ENCODE measurements around the gene PRRG4. TPM values are rescaled to one million over a fixed set of nuclear protein-coding genes. Genes with fewer than 3 reads are reported as not detected.

The PRRG4 gene
- total and polyA plus RNA-seq, 2 of the 13 experiments (the other 11 are each of a cell fraction or from before 2014, with no cell fraction given): 0.24 to 0.95 TPM

DNA sequence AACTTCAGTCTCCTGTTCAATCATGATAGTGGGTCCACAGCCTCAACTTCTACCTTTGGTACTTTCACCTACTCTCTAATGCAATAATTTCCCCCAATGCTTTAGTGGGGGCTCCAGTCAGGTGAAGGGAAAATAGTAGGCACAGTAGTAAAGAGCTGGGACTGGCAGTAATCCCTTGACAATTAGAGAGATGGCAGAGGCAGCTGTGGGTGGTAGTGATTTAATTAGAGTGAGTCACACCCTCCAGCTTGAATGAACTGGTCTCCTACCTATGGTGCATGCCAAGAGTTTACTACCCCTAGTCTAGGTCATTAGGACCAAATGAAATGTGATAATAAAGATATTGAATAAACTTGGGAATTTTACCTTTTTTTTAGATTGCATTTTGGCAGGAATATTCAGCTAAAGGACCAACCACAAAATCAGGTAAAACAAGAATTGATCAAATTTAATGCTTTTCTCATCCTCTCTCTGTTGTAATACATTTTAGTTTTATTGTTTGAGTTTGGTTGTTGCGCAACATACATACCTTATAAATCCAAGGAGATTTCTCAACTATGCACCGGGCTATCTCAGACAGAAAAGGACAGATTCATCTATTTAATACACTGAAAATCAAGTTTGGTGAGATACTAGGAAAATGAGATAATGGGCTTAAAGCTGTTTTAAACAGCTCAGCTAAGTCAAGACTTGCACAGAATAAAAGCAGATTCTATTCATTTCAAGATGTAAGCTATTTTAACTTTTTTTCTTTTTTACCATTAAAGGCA, 9.0 kb downstream of the PRRG4 start:
- H4K20me1 ChIP-seq (ENCODE audit: insufficient read depth, low read length): no peaks in the 10 kb centered on the region
- no peak for DNase-seq (ENCODE audit: low spot score)
- intact Hi-C loops (cut with micrococcal nuclease; ENCODE audit: unreplicated experiment) (no loop called here), in situ Hi-C loops (cut with HindIII; ENCODE audit: extremely low pct_ligation_motif_present, low pct_unique_long_range_greater_than_20kb) (no loop called here)
- no peaks in the 10 kb centered on the region for H3K36me3 ChIP-seq (replicated peaks in 1 of 2; ENCODE audit: control insufficient read depth in 1 of 2, insufficient read depth in 2 of 2, low read length in 2 of 2)
- no peak overlapping the region for H3K4me3 ChIP-seq (replicated peaks in 1 of 3; ENCODE audit: insufficient read depth in 1 of 3, low read depth in 2 of 3, low read length in 3 of 3)
- BruUV-seq (replicated peaks): no TSS peak
- FAIRE-seq: no peak
- no peaks in the 10 kb centered on the region for H3K4me1 ChIP-seq (ENCODE audit: insufficient read depth, low read length)
- no peak overlapping the region for H2AFZ ChIP-seq (ENCODE audit: low read length)
- ChIA-PET CTCF (ENCODE audit: low intra/inter-chr PET ratio, low total read pairs) (no interaction called here), POLR2A (no interaction called here)
- no peak overlapping the region for H3K4me2 ChIP-seq (ENCODE audit: low read depth, low read length)
- H3K9me3 ChIP-seq (ENCODE audit: low read length): no peaks in the 10 kb centered on the region
- no peak overlapping the region for H3K27ac ChIP-seq (ENCODE audit: extremely low read length, insufficient read depth, low read length)
- H3K79me2 ChIP-seq (ENCODE audit: insufficient read depth, low read length): no peaks in the 10 kb centered on the region
- no peaks in the 10 kb centered on the region for H3K27me3 ChIP-seq (ENCODE audit: control insufficient read depth in 1 of 2, insufficient read depth in 2 of 2, low read length in 2 of 2)
- ATAC-seq: no peak
- no peak overlapping the region for H3K9ac ChIP-seq (ENCODE audit: insufficient read depth, low read depth, low read length)
- 84% methylated on average over 2 of the region's 2 CpGs for WGBS (ENCODE audit: low lambda C conversion rate)
- TF ChIP-seq ZNF136 (CRISPR knock-in tag; IDR thresholded peaks at IDR 0.05; ENCODE audit: low read depth) (no peak), ZNF841 (CRISPR knock-in tag; IDR thresholded peaks at IDR 0.05; ENCODE audit: borderline replicate concordance) (no peak), BCLAF1 (IDR thresholded peaks at IDR 0.05) (no peak), CEBPG (CRISPR knock-in tag; IDR thresholded peaks at IDR 0.05) (peak; percentile 64), SETDB1 (CRISPR knock-in tag; IDR thresholded peaks at IDR 0.05; ENCODE audit: borderline replicate concordance) (no peak), NR2F1 (CRISPR knock-in tag; IDR thresholded peaks at IDR 0.05) (no peak), TAF1 (CRISPR knock-in tag; IDR thresholded peaks at IDR 0.05) (no peak), CEBPB (IDR thresholded peaks at IDR 0.05; ENCODE audit: borderline replicate concordance, low read depth, low read length) (peak; percentile 92), FOXO4 (CRISPR knock-in tag; conservative IDR thresholded peaks at IDR 0.05) (no peak), YEATS4 (CRISPR knock-in tag; IDR thresholded peaks at IDR 0.05; ENCODE audit: borderline replicate concordance) (no peak), SRY (CRISPR knock-in tag; IDR thresholded peaks at IDR 0.05) (no peak)
- TF ChIP-seq, protein P1, sequence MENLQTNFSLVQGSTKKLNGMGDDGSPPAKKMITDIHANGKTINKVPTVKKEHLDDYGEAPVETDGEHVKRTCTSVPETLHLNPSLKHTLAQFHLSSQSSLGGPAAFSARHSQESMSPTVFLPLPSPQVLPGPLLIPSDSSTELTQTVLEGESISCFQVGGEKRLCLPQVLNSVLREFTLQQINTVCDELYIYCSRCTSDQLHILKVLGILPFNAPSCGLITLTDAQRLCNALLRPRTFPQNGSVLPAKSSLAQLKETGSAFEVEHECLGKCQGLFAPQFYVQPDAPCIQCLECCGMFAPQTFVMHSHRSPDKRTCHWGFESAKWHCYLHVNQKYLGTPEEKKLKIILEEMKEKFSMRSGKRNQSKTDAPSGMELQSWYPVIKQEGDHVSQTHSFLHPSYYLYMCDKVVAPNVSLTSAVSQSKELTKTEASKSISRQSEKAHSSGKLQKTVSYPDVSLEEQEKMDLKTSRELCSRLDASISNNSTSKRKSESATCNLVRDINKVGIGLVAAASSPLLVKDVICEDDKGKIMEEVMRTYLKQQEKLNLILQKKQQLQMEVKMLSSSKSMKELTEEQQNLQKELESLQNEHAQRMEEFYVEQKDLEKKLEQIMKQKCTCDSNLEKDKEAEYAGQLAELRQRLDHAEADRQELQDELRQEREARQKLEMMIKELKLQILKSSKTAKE (CRISPR knock-in tag; IDR thresholded peaks at IDR 0.05; ENCODE audit: borderline replicate concordance): no peak
- TF ChIP-seq, protein P2, sequence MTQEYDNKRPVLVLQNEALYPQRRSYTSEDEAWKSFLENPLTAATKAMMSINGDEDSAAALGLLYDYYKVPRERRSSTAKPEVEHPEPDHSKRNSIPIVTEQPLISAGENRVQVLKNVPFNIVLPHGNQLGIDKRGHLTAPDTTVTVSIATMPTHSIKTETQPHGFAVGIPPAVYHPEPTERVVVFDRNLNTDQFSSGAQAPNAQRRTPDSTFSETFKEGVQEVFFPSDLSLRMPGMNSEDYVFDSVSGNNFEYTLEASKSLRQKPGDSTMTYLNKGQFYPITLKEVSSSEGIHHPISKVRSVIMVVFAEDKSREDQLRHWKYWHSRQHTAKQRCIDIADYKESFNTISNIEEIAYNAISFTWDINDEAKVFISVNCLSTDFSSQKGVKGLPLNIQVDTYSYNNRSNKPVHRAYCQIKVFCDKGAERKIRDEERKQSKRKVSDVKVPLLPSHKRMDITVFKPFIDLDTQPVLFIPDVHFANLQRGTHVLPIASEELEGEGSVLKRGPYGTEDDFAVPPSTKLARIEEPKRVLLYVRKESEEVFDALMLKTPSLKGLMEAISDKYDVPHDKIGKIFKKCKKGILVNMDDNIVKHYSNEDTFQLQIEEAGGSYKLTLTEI (CRISPR knock-in tag; conservative IDR thresholded peaks at IDR 0.05): no peak
